Activated naive CD8-positive, alpha-beta T cell treated with anti-CD3 and anti-CD28 coated beads, Interleukin-2, amount 50 U/mL, for 16 hours (primary cell): Measurements from ENCODE around the gene ABCA8.
"Not testable (repeated sequence)": the region's sequence is repeated elsewhere in the genome, so short reads cannot be mapped to it uniquely, and the experiment has no call there.

Source experiments
- DNase-seq: peaks from one replicate; pipeline ENCODE4 v3.0.0-alpha.2; 2020; ENCODE audit warnings: low read depth, low spot score

Gene ABCA8

GRCh38 chr17:68824185-68824584, 131.0 kb downstream of the ABCA8 start:
- not testable (repeated sequence) for DNase-seq

- no peak for DNase-seq
Measured at GRCh38 chr17:68822719-68823289, 132.4 kb downstream of the ABCA8 start.

- no peak for DNase-seq
Measured at GRCh38 chr17:68821860-68822696, 133.1 kb downstream of the ABCA8 start.

- DNase-seq = no peak
Measured at GRCh38 chr17:68820825-68821481, 134.2 kb downstream of the ABCA8 start.

GRCh38 chr17:68820476-68820824, 134.7 kb downstream of the ABCA8 start:
- DNase-seq = no peak

GRCh38 chr17:68819465-68819864, 135.7 kb downstream of the ABCA8 start:
- DNase-seq = no peak
